ENCODE measurements around the gene PCDHA1.

- no peak for TF ChIP-seq PATZ1 (CRISPR knock-in tag; IDR thresholded peaks at IDR 0.05; ENCODE audit: borderline replicate concordance)
- no peak for TF ChIP-seq OSR1 (CRISPR knock-in tag; IDR thresholded peaks at IDR 0.05)
- no peak for TF ChIP-seq CREB5 (CRISPR knock-in tag; IDR thresholded peaks at IDR 0.05; ENCODE audit: low read depth)
- TF ChIP-seq ARNTL (CRISPR knock-in tag; IDR thresholded peaks at IDR 0.05; ENCODE audit: borderline replicate concordance, low read depth): no peak
- TF ChIP-seq ZFP3 (CRISPR knock-in tag; IDR thresholded peaks at IDR 0.05): no peak
- TF ChIP-seq ESRRG (CRISPR knock-in tag; IDR thresholded peaks at IDR 0.05): no peak
- TF ChIP-seq, protein P1, sequence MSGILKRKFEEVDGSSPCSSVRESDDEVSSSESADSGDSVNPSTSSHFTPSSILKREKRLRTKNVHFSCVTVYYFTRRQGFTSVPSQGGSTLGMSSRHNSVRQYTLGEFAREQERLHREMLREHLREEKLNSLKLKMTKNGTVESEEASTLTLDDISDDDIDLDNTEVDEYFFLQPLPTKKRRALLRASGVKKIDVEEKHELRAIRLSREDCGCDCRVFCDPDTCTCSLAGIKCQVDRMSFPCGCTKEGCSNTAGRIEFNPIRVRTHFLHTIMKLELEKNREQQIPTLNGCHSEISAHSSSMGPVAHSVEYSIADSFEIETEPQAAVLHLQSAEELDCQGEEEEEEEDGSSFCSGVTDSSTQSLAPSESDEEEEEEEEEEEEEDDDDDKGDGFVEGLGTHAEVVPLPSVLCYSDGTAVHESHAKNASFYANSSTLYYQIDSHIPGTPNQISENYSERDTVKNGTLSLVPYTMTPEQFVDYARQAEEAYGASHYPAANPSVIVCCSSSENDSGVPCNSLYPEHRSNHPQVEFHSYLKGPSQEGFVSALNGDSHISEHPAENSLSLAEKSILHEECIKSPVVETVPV (CRISPR knock-in tag; IDR thresholded peaks at IDR 0.05): no peak
- no peak for TF ChIP-seq TCF4 (CRISPR knock-in tag; IDR thresholded peaks at IDR 0.05; ENCODE audit: borderline replicate concordance)
- no peak for TF ChIP-seq TOX (CRISPR knock-in tag; IDR thresholded peaks at IDR 0.05; ENCODE audit: borderline replicate concordance)
- TF ChIP-seq RARB (CRISPR knock-in tag; IDR thresholded peaks at IDR 0.05): no peak
- no peak for TF ChIP-seq GLIS3 (CRISPR knock-in tag; IDR thresholded peaks at IDR 0.05)
- TF ChIP-seq CSDC2 (CRISPR knock-in tag; IDR thresholded peaks at IDR 0.05): no peak
- no peak for TF ChIP-seq ISL1 (CRISPR knock-in tag; IDR thresholded peaks at IDR 0.05)
Observed at GRCh38 chr5:140857177-140857986, 71.4 kb downstream of the PCDHA1 start.

All from SK-N-SH treated with all-trans-retinoic acid at 6 μM for 48 hours (cell line).